ENCODE measurements around the gene ST7L.

GRCh38 chr1:112516141-112516540 is 102.8 kb downstream of the ST7L start:
- TF ChIP-seq, protein P1, sequence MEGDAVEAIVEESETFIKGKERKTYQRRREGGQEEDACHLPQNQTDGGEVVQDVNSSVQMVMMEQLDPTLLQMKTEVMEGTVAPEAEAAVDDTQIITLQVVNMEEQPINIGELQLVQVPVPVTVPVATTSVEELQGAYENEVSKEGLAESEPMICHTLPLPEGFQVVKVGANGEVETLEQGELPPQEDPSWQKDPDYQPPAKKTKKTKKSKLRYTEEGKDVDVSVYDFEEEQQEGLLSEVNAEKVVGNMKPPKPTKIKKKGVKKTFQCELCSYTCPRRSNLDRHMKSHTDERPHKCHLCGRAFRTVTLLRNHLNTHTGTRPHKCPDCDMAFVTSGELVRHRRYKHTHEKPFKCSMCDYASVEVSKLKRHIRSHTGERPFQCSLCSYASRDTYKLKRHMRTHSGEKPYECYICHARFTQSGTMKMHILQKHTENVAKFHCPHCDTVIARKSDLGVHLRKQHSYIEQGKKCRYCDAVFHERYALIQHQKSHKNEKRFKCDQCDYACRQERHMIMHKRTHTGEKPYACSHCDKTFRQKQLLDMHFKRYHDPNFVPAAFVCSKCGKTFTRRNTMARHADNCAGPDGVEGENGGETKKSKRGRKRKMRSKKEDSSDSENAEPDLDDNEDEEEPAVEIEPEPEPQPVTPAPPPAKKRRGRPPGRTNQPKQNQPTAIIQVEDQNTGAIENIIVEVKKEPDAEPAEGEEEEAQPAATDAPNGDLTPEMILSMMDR (IDR thresholded peaks at IDR 0.05; ENCODE audit: extremely low read depth in 1 of 2, insufficient read depth in 1 of 2, low read depth in 1 of 2, low read length in 2 of 2) = no peak
- TF ChIP-seq POLR2A (IDR thresholded peaks at IDR 0.05; ENCODE audit: low read depth, low read length) (no peak), EZH2 (IDR thresholded peaks at IDR 0.05; ENCODE audit: borderline replicate concordance, low read depth, low read length, severe bottlenecking) (no peak), MYC (IDR thresholded peaks at IDR 0.05; ENCODE audit: low read depth, low read length) (no peak), GATA2 (IDR thresholded peaks at IDR 0.05; ENCODE audit: insufficient read depth, insufficient read length, low read depth, low read length) (no peak)
